Stimulated activated naive CD8-positive, alpha-beta T cell treated with anti-CD3 and anti-CD28 coated beads, Interleukin-15, Interleukin-2, amounts not matched to agents 100 ng/mL and 50 ng/mL, for 24 hours (primary cell): ENCODE measurements around the gene GGCX.

ENCODE experiments used
- H3K27ac Mint-ChIP-seq: one replicate; pipeline ENCODE4 v1.8.0; 2021; ENCODE audit warnings: mild to moderate bottlenecking, mixed read lengths
- H3K27me3 Mint-ChIP-seq: one replicate; pipeline ENCODE4 v1.8.0; 2021; ENCODE audit warnings: mixed read lengths
- H3K36me3 Mint-ChIP-seq: one replicate; pipeline ENCODE4 v1.8.0; 2021; ENCODE audit warnings: low read depth, mixed read lengths
- H3K4me1 Mint-ChIP-seq: one replicate; pipeline ENCODE4 v1.8.0; 2021; ENCODE audit warnings: low read depth, mixed read lengths
- H3K4me3 Mint-ChIP-seq: one replicate; pipeline ENCODE4 v1.8.0; 2021; ENCODE audit warnings: mild to moderate bottlenecking, mixed read lengths
- H3K9me3 Mint-ChIP-seq: one replicate; pipeline ENCODE4 v1.8.0; 2021; ENCODE audit warnings: mixed read lengths

The GGCX gene

GRCh38 chr2:85585781-85586105 is 24.4 kb upstream of the GGCX start:
- H3K36me3 Mint-ChIP-seq, result peaks cover 18% of the 10 kb centered on the region
- H3K27me3 Mint-ChIP-seq, result no peaks in the 10 kb centered on the region
- peaks cover 45% of the 10 kb centered on the region for H3K4me1 Mint-ChIP-seq
- peak overlapping the region; percentile 81 for H3K4me3 Mint-ChIP-seq
- H3K9me3 Mint-ChIP-seq, result no peaks in the 10 kb centered on the region
- peak overlapping the region; percentile 81 for H3K27ac Mint-ChIP-seq

GRCh38 chr2:85584857-85585780 is 23.8 kb upstream of the GGCX start:
- Mint-ChIP-seq H3K4me1 (peaks cover 49% of the 10 kb centered on the region), H3K4me3 (peak overlapping the region; percentile 81), H3K36me3 (peaks cover 21% of the 10 kb centered on the region), H3K9me3 (no peaks in the 10 kb centered on the region), H3K27ac (peak overlapping the region; percentile 81), H3K27me3 (no peaks in the 10 kb centered on the region)

- Mint-ChIP-seq H3K4me1 (peaks cover 54% of the 10 kb centered on the region), H3K27me3 (no peaks in the 10 kb centered on the region), H3K9me3 (no peaks in the 10 kb centered on the region), H3K4me3 (peak within 1 kb of the TSS; percentile 81), H3K36me3 (peaks cover 21% of the 10 kb centered on the region), H3K27ac (peak within 1 kb of the TSS; percentile 83)
Measured at GRCh38 chr2:85584354-85584856, 23.1 kb upstream of the GGCX start, which contains the start of gene VAMP5. TSS of gene VAMP5 (plus strand) at chr2:85584431. CDS start at chr2:85584491, 60 bp downstream.

GRCh38 chr2:85583667-85584353 is 22.5 kb upstream of the GGCX start:
- Mint-ChIP-seq H3K27ac (peak overlapping the region; percentile 83), H3K27me3 (no peaks in the 10 kb centered on the region), H3K36me3 (peaks cover 21% of the 10 kb centered on the region), H3K9me3 (no peaks in the 10 kb centered on the region), H3K4me1 (peaks cover 60% of the 10 kb centered on the region), H3K4me3 (peak overlapping the region; percentile 81)

- H3K4me3 Mint-ChIP-seq, result no peak overlapping the region
- peaks cover 21% of the 10 kb centered on the region for H3K36me3 Mint-ChIP-seq
- no peak overlapping the region for H3K27ac Mint-ChIP-seq
- no peaks in the 10 kb centered on the region for H3K27me3 Mint-ChIP-seq
- H3K4me1 Mint-ChIP-seq, result peaks cover 66% of the 10 kb centered on the region
- H3K9me3 Mint-ChIP-seq, result no peaks in the 10 kb centered on the region
Measured at GRCh38 chr2:85582492-85582891, 21.2 kb upstream of the GGCX start.

GRCh38 chr2:85580206-85580605 is 18.9 kb upstream of the GGCX start:
- Mint-ChIP-seq H3K9me3 (no peaks in the 10 kb centered on the region), H3K4me1 (peaks cover 58% of the 10 kb centered on the region), H3K27ac (peak overlapping the region; percentile 40), H3K27me3 (no peaks in the 10 kb centered on the region), H3K4me3 (no peak overlapping the region), H3K36me3 (peaks cover 21% of the 10 kb centered on the region)

- peaks cover 51% of the 10 kb centered on the region for H3K4me1 Mint-ChIP-seq
- H3K9me3 Mint-ChIP-seq, result no peaks in the 10 kb centered on the region
- H3K27ac Mint-ChIP-seq, result peak overlapping the region; percentile 86
- H3K4me3 Mint-ChIP-seq, result peak overlapping the region; percentile 97
- no peaks in the 10 kb centered on the region for H3K27me3 Mint-ChIP-seq
- peaks cover 21% of the 10 kb centered on the region for H3K36me3 Mint-ChIP-seq
Measured at GRCh38 chr2:85579266-85579935, 18.1 kb upstream of the GGCX start.

GRCh38 chr2:85578243-85579180 is 17.2 kb upstream of the GGCX start:
- Mint-ChIP-seq H3K27me3 (no peaks in the 10 kb centered on the region), H3K27ac (peak overlapping the region; percentile 86), H3K4me1 (peaks cover 44% of the 10 kb centered on the region), H3K36me3 (peaks cover 21% of the 10 kb centered on the region), H3K4me3 (peak overlapping the region; percentile 97), H3K9me3 (no peaks in the 10 kb centered on the region)

GRCh38 chr2:85577386-85578242 is 16.3 kb upstream of the GGCX start, which contains the start of gene VAMP8:
TSS of gene VAMP8 (plus strand) at chr2:85577586. CDS start at chr2:85577647, 61 bp downstream.
- H3K27me3 Mint-ChIP-seq, result no peaks in the 10 kb centered on the region
- H3K9me3 Mint-ChIP-seq, result no peaks in the 10 kb centered on the region
- H3K27ac Mint-ChIP-seq, result peak within 1 kb of the TSS; percentile 86
- peaks cover 40% of the 10 kb centered on the region for H3K4me1 Mint-ChIP-seq
- H3K36me3 Mint-ChIP-seq, result peaks cover 16% of the 10 kb centered on the region
- peak within 1 kb of the TSS; percentile 97 for H3K4me3 Mint-ChIP-seq

GRCh38 chr2:85577063-85577385 is 15.7 kb upstream of the GGCX start:
- H3K9me3 Mint-ChIP-seq, result no peaks in the 10 kb centered on the region
- peaks cover 11% of the 10 kb centered on the region for H3K36me3 Mint-ChIP-seq
- peak overlapping the region; percentile 86 for H3K27ac Mint-ChIP-seq
- H3K27me3 Mint-ChIP-seq, result no peaks in the 10 kb centered on the region
- H3K4me3 Mint-ChIP-seq, result peak overlapping the region; percentile 97
- peaks cover 36% of the 10 kb centered on the region for H3K4me1 Mint-ChIP-seq

- H3K36me3 Mint-ChIP-seq, result peaks cover 3% of the 10 kb centered on the region
- H3K4me1 Mint-ChIP-seq, result peaks cover 30% of the 10 kb centered on the region
- H3K9me3 Mint-ChIP-seq, result no peaks in the 10 kb centered on the region
- no peak overlapping the region for H3K4me3 Mint-ChIP-seq
- no peak overlapping the region for H3K27ac Mint-ChIP-seq
- H3K27me3 Mint-ChIP-seq, result no peaks in the 10 kb centered on the region
Measured at GRCh38 chr2:85575739-85576138, 14.4 kb upstream of the GGCX start.

- Mint-ChIP-seq H3K27me3 (no peaks in the 10 kb centered on the region), H3K36me3 (no peaks in the 10 kb centered on the region), H3K4me3 (no peak overlapping the region), H3K9me3 (no peaks in the 10 kb centered on the region), H3K27ac (no peak overlapping the region), H3K4me1 (peaks cover 16% of the 10 kb centered on the region)
Measured at GRCh38 chr2:85566265-85566664, 5.0 kb upstream of the GGCX start.

GRCh38 chr2:85564144-85564563 is 2.9 kb upstream of the GGCX start:
- Mint-ChIP-seq H3K27ac (peak overlapping the region; percentile 41), H3K27me3 (no peaks in the 10 kb centered on the region), H3K4me3 (no peak overlapping the region), H3K4me1 (peaks cover 34% of the 10 kb centered on the region), H3K36me3 (no peaks in the 10 kb centered on the region), H3K9me3 (no peaks in the 10 kb centered on the region)
